A673 (cell line): ENCODE results near the gene RHOV. TPM values are rescaled to one million over a fixed set of nuclear protein-coding genes. Genes with fewer than 3 reads are reported as not detected.

Source experiments
- BruUV-seq: library from RNA; stranded (reverse); fragments of 400-500 nt; replicated peaks from 2 replicates; lab custom pipeline; 2021; lab: Mats Ljungman, UMichigan
- CTCF ChIA-PET: fragments of 300-600 bp; sonication (Branson Sonifier 250); formaldehyde crosslinking; loops from one replicate; lab custom pipeline; 2022; ENCODE audit warnings: antibody characterized with exemption; lab: Charles Lee
- POLR2A ChIA-PET: fragments of 300-600 bp; sonication (Branson Sonifier 250); formaldehyde crosslinking; loops from one replicate; lab custom pipeline; 2022; ENCODE audit warnings: antibody characterized with exemption; ENCODE audit not compliant: low non-redundant PET; lab: Charles Lee
- DNase-seq: peaks from one replicate; pipeline ENCODE4 v3.0.0-alpha.2; 2015; ENCODE audit warnings: low spot score
- H3K27ac ChIP-seq: fragments of 200-600 bp; sonication (generic); 2 replicates; pipeline ENCODE4 v1.5.1; 2016; ENCODE audit warnings: mixed run types, low read depth, mild to moderate bottlenecking, mixed read lengths, antibody characterized with exemption, low read length; ENCODE audit not compliant: poor library complexity, severe bottlenecking
- H3K27me3 ChIP-seq: fragments of 200-600 bp; sonication (generic); replicated peaks from 2 replicates; pipeline ENCODE4 v1.6.1; 2017; ENCODE audit warnings: mixed run types, low read depth, mild to moderate bottlenecking, mixed read lengths, antibody characterized with exemption, low read length; ENCODE audit not compliant: insufficient read depth, poor library complexity
- H3K36me3 ChIP-seq: fragments of 200-600 bp; sonication (generic); 2 replicates; pipeline ENCODE4 v1.6.1; 2016; ENCODE audit warnings: mixed run types, mild to moderate bottlenecking, mixed read lengths, antibody characterized with exemption, low read length; ENCODE audit not compliant: insufficient read depth, poor library complexity, severe bottlenecking
- H3K4me1 ChIP-seq: fragments of 200-600 bp; sonication (generic); 2 replicates; pipeline ENCODE4 v1.6.1; 2017; ENCODE audit warnings: mixed run types, mild to moderate bottlenecking, mixed read lengths, antibody characterized with exemption, low read length; ENCODE audit not compliant: insufficient read depth, poor library complexity, severe bottlenecking
- H3K4me3 ChIP-seq: fragments of 200-600 bp; sonication (generic); 2 replicates; pipeline ENCODE4 v1.5.1; 2016; ENCODE audit warnings: low read depth, mixed run types, mild to moderate bottlenecking, mixed read lengths, low read length; ENCODE audit not compliant: poor library complexity, severe bottlenecking
- H3K9me3 ChIP-seq: fragments of 200-600 bp; sonication (generic); 2 replicates; pipeline ENCODE4 v1.6.1; 2016; ENCODE audit warnings: mixed run types, low read depth, mild to moderate bottlenecking, mixed read lengths, antibody characterized with exemption, low read length; ENCODE audit not compliant: poor library complexity, severe bottlenecking
- CTCF ChIP-seq: fragments of 300-800, 200-600 bp; sonication (generic); conservative IDR thresholded peaks from 2 replicates; pipeline ENCODE4 v1.5.1; 2017; ENCODE audit warnings: low read depth, mild to moderate bottlenecking, antibody characterized with exemption, low read length, moderate library complexity, mixed read lengths
- EZH2 ChIP-seq: fragments of 200-600 bp; sonication (generic); IDR thresholded peaks from 2 replicates; pipeline ENCODE4 v1.6.1; 2017; ENCODE audit warnings: borderline replicate concordance, low read depth, mild to moderate bottlenecking, mixed read lengths, antibody characterized with exemption, low read length; ENCODE audit not compliant: poor library complexity, severe bottlenecking
- intact Hi-C: fragments of 100-400 bp; cut with micrococcal nuclease; formaldehyde crosslinking; loops from one replicate; pipeline ENCODE4 v1.10.0; 2022; ENCODE audit not compliant: unreplicated experiment
- total RNA-seq: library from RNA; stranded (reverse); gene quantifications from 2 replicates; pipeline ENCODE4 v1.2.3, GENCODE V29; 2021

The RHOV gene
- total RNA-seq, 1 experiment from 2014 or later, result 1.6 TPM

GRCh38 chr15:40891810-40892446 is 17.9 kb upstream of the RHOV start:
- CTCF ChIA-PET, result interaction anchor here (0.6 to 2.7 kb wide), 10 partner anchors 8 to 336 kb away, joined by 3 to 33 read pairs (median 4); partner anchors contain the start of gene RHOV
- no peak for TF ChIP-seq EZH2
- TF ChIP-seq CTCF, result peak; percentile 77
- POLR2A ChIA-PET, result no interaction called here
- Histone ChIP-seq H3K9me3 (no peaks in the 10 kb centered on the region), H3K27ac (no peak overlapping the region), H3K27me3 (no peaks in the 10 kb centered on the region), H3K4me1 (peaks cover 6% of the 10 kb centered on the region), H3K4me3 (no peak overlapping the region), H3K36me3 (peaks cover 3% of the 10 kb centered on the region)
- BruUV-seq, result no TSS peak
- intact Hi-C loops, result loop anchor here (2.0 kb wide), 3 partner anchors 145 to 303 kb away; no protein-coding TSS in a partner anchor
- peak; percentile 57 for DNase-seq

- Histone ChIP-seq H3K27me3 (no peaks in the 10 kb centered on the region), H3K9me3 (no peaks in the 10 kb centered on the region), H3K36me3 (no peaks in the 10 kb centered on the region), H3K27ac (no peak overlapping the region), H3K4me1 (peaks cover 6% of the 10 kb centered on the region), H3K4me3 (no peak overlapping the region)
- TF ChIP-seq EZH2 (no peak), CTCF (no peak)
- intact Hi-C loops, result no loop called here
- ChIA-PET POLR2A (no interaction called here), CTCF (interaction anchor here (1.3 to 2.7 kb wide), 2 partner anchors 17 to 33 kb away, joined by 8 to 33 read pairs; partner anchors contain the start of gene RHOV)
- BruUV-seq, result no TSS peak
- no peak for DNase-seq
Observed at GRCh38 chr15:40891138-40891537, 17.1 kb upstream of the RHOV start.

- H3K4me3 ChIP-seq, result no peak overlapping the region
- H3K36me3 ChIP-seq, result no peaks in the 10 kb centered on the region
- ChIA-PET CTCF (interaction anchor here (0.6 kb wide), 1 partner anchor 210 kb away, joined by 4 read pairs; no protein-coding TSS in a partner anchor), POLR2A (no interaction called here)
- no peak for DNase-seq
- TF ChIP-seq EZH2, result no peak
- no peak for TF ChIP-seq CTCF
- H3K4me1 ChIP-seq, result no peaks in the 10 kb centered on the region
- no TSS peak for BruUV-seq
- no peaks in the 10 kb centered on the region for H3K27me3 ChIP-seq
- intact Hi-C loops, result no loop called here
- H3K9me3 ChIP-seq, result no peaks in the 10 kb centered on the region
- no peak overlapping the region for H3K27ac ChIP-seq
Observed at GRCh38 chr15:40889112-40889511, 15.1 kb upstream of the RHOV start.
